Neural cell (in vitro differentiated cells): ENCODE results near the gene AK3. TPM values are rescaled to one million over a fixed set of nuclear protein-coding genes. Genes with fewer than 3 reads are reported as not detected.

Source experiments
- H2AFZ ChIP-seq: fragments of 200-600, 300-800 bp; sonication (generic), shearing (Covaris generic); 2 replicates; pipeline ENCODE4 v1.6.0; 2014; ENCODE audit warnings: low read depth, mild to moderate bottlenecking, antibody characterized with exemption, low read length, moderate library complexity
- H3F3A ChIP-seq: fragments of 200-600 bp; shearing (Covaris generic); 2 replicates; pipeline ENCODE4 v1.6.1; 2016; ENCODE audit warnings: mild to moderate bottlenecking, moderate library complexity, mixed read lengths, antibody characterized with exemption, low read length; ENCODE audit not compliant: insufficient read depth, poor library complexity, severe bottlenecking
- H3K27ac ChIP-seq: fragments of 200-600, 300-800 bp; sonication (generic), shearing (Covaris generic); 2 replicates; pipeline ENCODE4 v1.5.1; 2014; ENCODE audit warnings: mild to moderate bottlenecking, low read length, moderate library complexity
- H3K27me3 ChIP-seq: fragments of 300-800, 200-600 bp; sonication (generic), shearing (Covaris generic); 2 replicates; pipeline ENCODE4 v1.6.0; 2014; ENCODE audit warnings: mild to moderate bottlenecking, low read depth, low read length, moderate library complexity; ENCODE audit not compliant: insufficient read depth
- H3K36me3 ChIP-seq: fragments of 300-800, 200-600 bp; sonication (generic), shearing (Covaris generic); 2 replicates; pipeline ENCODE4 v1.5.1; 2014; ENCODE audit warnings: mild to moderate bottlenecking, antibody characterized with exemption, low read length, moderate library complexity; ENCODE audit not compliant: insufficient read depth
- H3K4me2 ChIP-seq: fragments of 300-800, 200-600 bp; sonication (generic), shearing (Covaris generic); 2 replicates; pipeline ENCODE4 v1.6.0; 2014; ENCODE audit warnings: mild to moderate bottlenecking, low read length
- H3K4me3 ChIP-seq: fragments of 300-800, 200-600 bp; sonication (generic), shearing (Covaris generic); 2 replicates; pipeline ENCODE4 v1.5.1; 2014; ENCODE audit warnings: mild to moderate bottlenecking, low read length, moderate library complexity
- H3K79me2 ChIP-seq: fragments of 200-600 bp; shearing (Covaris generic); replicated peaks from 2 replicates; pipeline ENCODE4 v1.6.0; 2014; ENCODE audit warnings: mild to moderate bottlenecking, low read length, moderate library complexity; ENCODE audit not compliant: insufficient read depth
- H3K9ac ChIP-seq: fragments of 300-800, 200-600 bp; sonication (generic), shearing (Covaris generic); 2 replicates; pipeline ENCODE4 v1.6.1; 2016; ENCODE audit warnings: mild to moderate bottlenecking, low read length, mixed read lengths
- H3K9me2 ChIP-seq: fragments of 200-600 bp; shearing (Covaris generic); 2 replicates; pipeline ENCODE4 v1.6.1; 2016; ENCODE audit warnings: mild to moderate bottlenecking, low read length, mixed read lengths; ENCODE audit not compliant: insufficient read depth
- H3K9me3 ChIP-seq: fragments of 200-600, 300-800 bp; sonication (generic), shearing (Covaris generic); 2 replicates; pipeline ENCODE4 v1.6.1; 2016; ENCODE audit warnings: mild to moderate bottlenecking, mixed run types, low read length, moderate library complexity, mixed read lengths
- H4K20me1 ChIP-seq: fragments of 200-600 bp; shearing (Covaris generic); 2 replicates; pipeline ENCODE4 v1.6.1; 2016; ENCODE audit warnings: mild to moderate bottlenecking, mixed run types; ENCODE audit not compliant: insufficient read depth
- CTCF ChIP-seq: fragments of 450-650 bp; IDR thresholded peaks from 2 replicates; pipeline ENCODE4 v1.5.1; 2014; ENCODE audit warnings: antibody characterized with exemption, mild to moderate bottlenecking, moderate library complexity; ENCODE audit not compliant: poor library complexity, severe bottlenecking
- EP300 ChIP-seq: fragments of 450-650 bp; conservative IDR thresholded peaks from 2 replicates; pipeline ENCODE4 v1.6.1; 2014; ENCODE audit warnings: antibody characterized with exemption, mild to moderate bottlenecking, moderate library complexity; ENCODE audit not compliant: poor library complexity, severe bottlenecking
- EZH2 ChIP-seq: fragments of 200-600, 300-800 bp; shearing (Covaris generic), sonication (generic); IDR thresholded peaks from 2 replicates; pipeline ENCODE4 v1.6.1; 2014; ENCODE audit warnings: antibody characterized with exemption, low read length, borderline replicate concordance, mild to moderate bottlenecking; ENCODE audit not compliant: insufficient read depth, poor library complexity, severe bottlenecking
- MXI1 ChIP-seq: fragments of 450-650 bp; conservative IDR thresholded peaks from 2 replicates; pipeline ENCODE4 v1.6.1; 2014; ENCODE audit warnings: antibody characterized with exemption, mild to moderate bottlenecking; ENCODE audit not compliant: poor library complexity, severe bottlenecking
- POLR2AphosphoS5 ChIP-seq: IDR thresholded peaks from 2 replicates; pipeline ENCODE4 v1.6.1; 2012
- RAD21 ChIP-seq: fragments of 450-650 bp; conservative IDR thresholded peaks from 2 replicates; pipeline ENCODE4 v1.6.1; 2014; ENCODE audit warnings: antibody characterized with exemption, mild to moderate bottlenecking, moderate library complexity
- REST ChIP-seq: IDR thresholded peaks from 2 replicates; pipeline ENCODE4 v1.6.1; 2012; ENCODE audit warnings: borderline replicate concordance
- SMC3 ChIP-seq: fragments of 450-650 bp; conservative IDR thresholded peaks from 2 replicates; pipeline ENCODE4 v1.6.1; 2014; ENCODE audit warnings: antibody characterized with exemption, mild to moderate bottlenecking, moderate library complexity; ENCODE audit not compliant: poor library complexity
- TAF1 ChIP-seq: IDR thresholded peaks from 2 replicates; pipeline ENCODE4 v1.6.1; 2012; ENCODE audit warnings: low read depth
- polyA plus RNA-seq: library from polyadenylated mRNA; depleted of rRNA; stranded (reverse); fragments of >200 nt; gene quantifications from 2 replicates; pipeline ENCODE4 v1.2.3, GENCODE V29; 2014

The AK3 gene
- polyA plus RNA-seq, 1 donor from 2014 or later = 73.7 TPM

- no peak overlapping the region for H3K4me2 ChIP-seq
Observed at GRCh38 chr9:4742246-4742645, 1.2 kb upstream of the AK3 start.

DNA sequence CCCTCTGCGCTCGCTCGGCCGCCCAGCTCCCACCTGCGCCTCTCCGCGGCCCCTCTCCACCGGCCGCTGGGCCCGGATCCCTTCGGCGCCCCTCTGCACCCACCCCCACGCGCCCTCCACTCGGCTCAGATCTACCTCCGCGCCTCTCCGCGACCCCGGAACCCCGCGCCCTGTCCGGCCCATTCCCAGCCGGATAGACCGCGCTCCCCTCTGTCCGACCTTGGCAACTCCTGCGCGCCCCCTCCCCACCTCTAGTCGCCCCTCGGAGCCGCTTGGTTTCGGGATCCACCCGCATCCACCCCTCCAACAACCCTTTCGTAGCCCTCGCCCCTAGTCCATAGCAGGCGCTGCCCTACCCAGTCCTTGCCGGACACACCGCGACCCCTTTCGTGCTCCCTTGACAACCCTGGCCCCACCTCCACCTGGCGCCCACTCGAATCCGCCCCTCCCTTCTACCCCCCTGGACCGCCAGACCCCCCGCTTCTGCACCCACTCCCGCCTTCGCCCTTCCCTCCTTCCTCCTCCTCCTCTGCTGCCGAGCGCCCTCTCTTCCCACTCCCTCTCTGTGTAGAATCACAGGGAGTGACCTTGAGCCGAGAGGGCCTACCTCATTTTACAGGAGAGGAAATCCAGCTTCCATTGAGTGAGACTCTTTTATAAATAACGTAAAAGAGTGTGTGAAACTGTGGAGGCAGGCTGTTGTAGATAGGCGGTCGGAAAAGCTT, 525 bp upstream of the AK3 start:
- Histone ChIP-seq H3K4me2 (no peak overlapping the region), H4K20me1 (no peaks in the 10 kb centered on the region), H3K79me2 (peaks cover 36% of the 10 kb centered on the region), H3F3A (no peaks in the 10 kb centered on the region), H3K36me3 (no peaks in the 10 kb centered on the region), H3K9me3 (no peaks in the 10 kb centered on the region), H3K9me2 (no peaks in the 10 kb centered on the region), H2AFZ (peak overlapping the region; percentile 87), H3K4me3 (peak overlapping the region; percentile 97), H3K27me3 (no peaks in the 10 kb centered on the region), H3K27ac (peak overlapping the region; percentile 52), H3K9ac (peak overlapping the region; percentile 79)
- TF ChIP-seq SMC3 (no peak), POLR2AphosphoS5 (no peak)

More at GRCh38 chr9:4742246-4742645, 1.2 kb upstream of the AK3 start:
- peak overlapping the region; percentile 79 for H3K9ac ChIP-seq
- no peak overlapping the region for H3K27ac ChIP-seq
- peaks cover 30% of the 10 kb centered on the region for H3K79me2 ChIP-seq
- H3K4me3 ChIP-seq = peak overlapping the region; percentile 97
- no peaks in the 10 kb centered on the region for H3K9me2 ChIP-seq
- no peaks in the 10 kb centered on the region for H4K20me1 ChIP-seq
- TF ChIP-seq EP300 = no peak
- TF ChIP-seq SMC3 = no peak
- no peak for TF ChIP-seq MXI1
- TF ChIP-seq REST = no peak
- TF ChIP-seq TAF1 = no peak
- no peak for TF ChIP-seq CTCF
- TF ChIP-seq RAD21 = no peak
- TF ChIP-seq EZH2 = no peak
- no peak for TF ChIP-seq POLR2AphosphoS5
- no peaks in the 10 kb centered on the region for H3K27me3 ChIP-seq
- no peaks in the 10 kb centered on the region for H3F3A ChIP-seq
- H2AFZ ChIP-seq = no peak overlapping the region
- H3K9me3 ChIP-seq = no peaks in the 10 kb centered on the region
- H3K36me3 ChIP-seq = no peaks in the 10 kb centered on the region
